GM19452 (cell line): Measurements from ENCODE around the gene ZNF451.

Source experiments
- ATAC-seq: cut with Tn5 transposase; IDR thresholded peaks from one replicate; pipeline ENCODE4 v1.9.1; 2021; ENCODE audit not compliant: unreplicated experiment

Gene ZNF451

GRCh38 chr6:57147955-57148858 lies 58.2 kb downstream of the ZNF451 start:
- no peak for ATAC-seq

GRCh38 chr6:57158658-57159057 lies 68.7 kb downstream of the ZNF451 start:
- no peak for ATAC-seq

- no peak for ATAC-seq
These were observed 69.1 kb downstream of the ZNF451 start for GRCh38 chr6:57159127-57159526.

- ATAC-seq = no peak
These were observed 72.0 kb downstream of the ZNF451 start for GRCh38 chr6:57162028-57162427.

GRCh38 chr6:57162516-57162915 lies 72.5 kb downstream of the ZNF451 start:
- ATAC-seq = no peak

- no peak for ATAC-seq
These were observed 74.0 kb downstream of the ZNF451 start for GRCh38 chr6:57163956-57164355.

- no peak for ATAC-seq
These were observed 75.1 kb downstream of the ZNF451 start for GRCh38 chr6:57165080-57165479.

GRCh38 chr6:57172136-57173055 lies 82.4 kb downstream of the ZNF451 start, which contains the start of gene BAG2:
BAG2 (plus strand) TSS chr6:57172326; CDS start chr6:57172698, 372 bp downstream.
- ATAC-seq = peak; percentile 90

- ATAC-seq = no peak
These were observed 83.3 kb downstream of the ZNF451 start for GRCh38 chr6:57173056-57173885.

GRCh38 chr6:57173886-57174510 lies 84.0 kb downstream of the ZNF451 start:
- no peak for ATAC-seq

- ATAC-seq = no peak
These were observed 84.5 kb downstream of the ZNF451 start for GRCh38 chr6:57174511-57174907.

- no peak for ATAC-seq
These were observed 87.7 kb downstream of the ZNF451 start for GRCh38 chr6:57177545-57178265.

GRCh38 chr6:57180596-57180995 lies 90.6 kb downstream of the ZNF451 start:
- no peak for ATAC-seq

- ATAC-seq = no peak
These were observed 92.0 kb downstream of the ZNF451 start for GRCh38 chr6:57182017-57182432.

- no peak for ATAC-seq
These were observed 93.3 kb downstream of the ZNF451 start for GRCh38 chr6:57183336-57183735.

- no peak for ATAC-seq
These were observed 100.2 kb downstream of the ZNF451 start for GRCh38 chr6:57190140-57190539.

GRCh38 chr6:57193177-57193576 lies 103.2 kb downstream of the ZNF451 start:
- no peak for ATAC-seq

GRCh38 chr6:57195457-57195856 lies 105.5 kb downstream of the ZNF451 start:
- no peak for ATAC-seq

GRCh38 chr6:57198926-57199636 lies 109.1 kb downstream of the ZNF451 start:
- ATAC-seq = no peak
